Measurements from ENCODE around the gene RAC3.
A peak's percentile ranks its signal among the peaks of the same experiment; 100 is the strongest.

Gene RAC3

DNA sequence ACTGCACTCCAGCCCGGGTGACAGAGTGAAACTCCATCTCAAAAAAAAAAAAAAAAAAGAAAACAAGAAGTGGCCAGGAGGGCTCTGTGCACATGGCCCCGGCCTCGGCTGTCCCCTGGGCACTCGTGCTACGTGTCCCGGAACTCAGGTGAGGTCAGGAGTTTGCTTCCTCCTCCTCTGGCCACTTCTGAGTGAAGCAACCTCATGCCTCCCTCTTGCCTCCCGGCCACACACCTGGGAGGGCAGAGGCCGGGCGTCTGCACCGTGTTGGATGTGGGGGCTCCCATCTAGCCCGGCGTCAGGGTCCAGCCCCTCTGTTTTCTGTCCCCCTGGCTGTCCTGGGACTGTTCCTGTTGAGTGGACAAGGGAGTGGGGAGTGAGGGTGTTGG is 31.9 kb upstream of the RAC3 start:
- DNase-seq: no peak

DNA sequence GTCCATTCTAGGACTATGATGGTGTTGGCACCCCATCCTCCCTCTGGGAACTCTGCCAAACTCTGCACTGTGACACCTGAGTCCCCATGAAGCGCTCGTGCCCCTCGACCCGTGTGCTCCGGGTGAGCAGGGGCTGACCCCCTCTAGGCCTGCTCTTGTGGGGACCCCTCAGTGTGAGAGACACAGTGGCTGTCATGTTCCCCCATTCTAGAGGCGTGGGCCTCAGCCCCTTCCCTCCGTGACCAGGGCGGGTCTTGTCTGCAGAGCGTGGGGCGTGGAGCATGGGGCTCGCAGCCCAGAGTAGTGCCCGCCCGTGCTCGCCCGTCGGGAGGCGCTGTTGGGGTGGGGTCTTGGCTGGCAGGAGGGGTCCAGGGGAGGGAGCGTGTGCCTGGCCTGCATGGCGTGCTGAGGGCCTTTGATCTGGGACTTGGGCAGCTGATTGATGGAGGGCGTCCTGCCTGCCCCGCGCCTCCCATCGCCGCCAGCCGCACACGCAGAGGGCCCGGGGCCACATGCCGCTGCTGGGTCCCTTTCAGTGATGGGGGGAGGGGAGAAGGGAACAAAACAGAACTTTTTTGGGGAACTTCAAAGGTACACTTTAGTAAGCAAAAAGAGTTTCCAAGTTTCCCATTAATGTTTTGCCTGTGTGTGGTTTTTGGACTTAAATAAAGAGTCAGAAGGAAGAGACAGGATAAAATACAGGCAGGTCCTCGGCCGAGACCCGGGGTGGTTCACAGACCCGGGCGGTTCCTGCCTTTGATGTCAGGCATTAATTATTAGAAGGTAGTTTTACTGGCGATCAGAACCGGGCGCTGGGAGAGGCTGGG is 31.3 kb upstream of the RAC3 start:
- no peak for DNase-seq

DNA sequence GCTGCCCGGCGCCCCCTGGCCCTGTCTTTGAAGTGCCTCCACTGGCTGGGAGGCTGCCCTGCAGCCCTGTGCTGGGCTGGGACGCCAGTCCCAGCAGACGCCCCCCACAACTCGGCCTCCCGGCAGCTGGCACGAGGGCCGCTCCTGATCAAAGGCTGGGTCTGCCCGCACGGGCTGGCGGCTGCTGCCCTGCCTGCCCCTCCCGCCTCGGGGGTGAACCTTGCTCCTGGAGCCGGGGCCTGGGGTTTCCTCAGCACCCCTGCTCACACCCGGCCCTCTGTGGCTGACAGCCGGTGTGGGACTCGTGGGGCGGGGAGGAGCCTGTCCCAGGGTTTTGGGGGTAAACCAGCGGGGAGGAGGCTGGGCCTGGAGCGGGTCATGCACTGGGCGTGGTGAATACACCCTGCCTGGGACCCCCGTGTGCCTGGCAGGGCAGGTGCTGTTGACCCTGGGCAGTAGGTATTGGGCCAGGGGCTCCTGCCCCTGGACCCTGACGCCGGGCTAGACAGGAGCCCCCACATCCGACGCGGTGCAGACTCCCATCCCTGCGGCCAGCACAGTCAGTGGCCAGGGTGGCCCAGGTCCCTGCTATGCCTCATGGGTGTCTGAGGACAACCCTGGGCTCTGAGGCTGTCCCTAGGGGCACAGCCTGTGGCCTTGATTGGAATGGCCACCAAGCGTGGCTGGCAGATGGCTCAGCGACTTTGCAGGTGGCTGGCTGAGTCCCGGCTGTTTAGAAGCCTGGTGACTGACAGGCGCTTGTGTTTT is 30.5 kb upstream of the RAC3 start:
- no peak for DNase-seq

GRCh38 chr17:82001571-82002056 is 29.9 kb upstream of the RAC3 start:
- DNase-seq: no peak

- peak; percentile 98 for DNase-seq
Measured at GRCh38 chr17:82003411-82004381, 27.8 kb upstream of the RAC3 start.

DNA sequence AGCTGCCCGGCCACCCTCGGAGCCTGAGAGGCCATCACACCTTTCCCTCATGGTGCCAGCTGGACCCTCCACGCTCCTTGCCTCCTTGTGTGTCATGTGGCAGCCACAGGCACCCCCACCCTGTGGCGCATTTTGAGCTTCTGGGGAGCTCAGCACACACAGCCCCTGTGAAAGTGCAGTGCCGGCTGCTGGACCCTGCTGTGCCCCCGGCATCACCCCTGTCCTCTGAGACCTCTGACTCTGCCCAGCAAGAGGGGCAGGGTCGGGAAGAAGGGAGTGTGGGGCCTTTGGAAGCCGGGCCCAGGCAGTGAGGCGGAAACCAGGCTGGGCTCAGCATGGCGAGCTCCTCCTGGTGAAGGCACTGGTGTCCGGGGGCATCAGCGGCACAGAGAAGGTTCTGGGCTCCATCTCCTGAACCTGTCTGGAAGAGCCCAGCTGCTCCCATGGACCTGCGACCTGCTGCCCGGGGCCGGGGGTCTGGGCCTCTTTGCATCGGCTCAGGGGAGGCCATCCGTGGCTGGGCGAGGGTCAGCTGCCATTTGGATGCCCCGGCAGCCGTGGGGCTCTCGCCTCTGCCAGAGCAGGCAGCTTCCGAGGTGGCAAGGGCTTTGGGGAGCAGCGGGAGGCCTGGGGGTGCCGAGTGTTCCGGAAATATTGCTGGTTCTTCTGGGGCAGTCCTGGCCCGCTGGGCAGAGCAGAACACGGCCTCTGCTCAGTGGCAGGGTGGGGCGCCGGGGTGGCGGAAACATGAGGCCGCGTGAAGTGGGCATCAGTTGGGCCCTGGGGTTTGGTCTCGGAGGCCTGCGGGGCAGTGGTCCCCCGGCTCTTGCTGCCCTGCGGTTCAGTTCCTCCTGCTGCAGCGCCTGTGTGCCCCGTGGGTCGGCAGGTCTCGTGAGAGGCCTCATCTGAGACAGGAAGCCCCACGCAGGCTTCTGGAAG is 26.7 kb upstream of the RAC3 start:
- no peak for DNase-seq

- no peak for DNase-seq
Measured at GRCh38 chr17:82005701-82006348, 25.7 kb upstream of the RAC3 start.

- DNase-seq: peak; percentile 55
Measured at GRCh38 chr17:82006468-82007227, 24.8 kb upstream of the RAC3 start.

DNA sequence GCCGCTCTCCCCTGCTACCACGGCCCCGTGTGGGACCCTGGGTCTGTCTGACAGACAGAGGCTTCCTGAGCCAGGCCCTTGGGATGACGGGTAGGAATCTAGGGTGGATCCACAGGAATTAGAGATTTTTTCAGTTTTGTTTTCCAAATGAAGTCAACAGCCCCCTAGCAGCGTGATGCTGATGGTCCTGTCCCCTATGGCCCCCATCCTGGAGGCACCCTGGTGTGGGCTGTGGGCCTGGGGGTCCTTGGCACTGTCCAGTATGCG is 24.3 kb upstream of the RAC3 start:
- no peak for DNase-seq

- DNase-seq: no peak
Measured at GRCh38 chr17:82007495-82008257, 23.8 kb upstream of the RAC3 start.

DNA sequence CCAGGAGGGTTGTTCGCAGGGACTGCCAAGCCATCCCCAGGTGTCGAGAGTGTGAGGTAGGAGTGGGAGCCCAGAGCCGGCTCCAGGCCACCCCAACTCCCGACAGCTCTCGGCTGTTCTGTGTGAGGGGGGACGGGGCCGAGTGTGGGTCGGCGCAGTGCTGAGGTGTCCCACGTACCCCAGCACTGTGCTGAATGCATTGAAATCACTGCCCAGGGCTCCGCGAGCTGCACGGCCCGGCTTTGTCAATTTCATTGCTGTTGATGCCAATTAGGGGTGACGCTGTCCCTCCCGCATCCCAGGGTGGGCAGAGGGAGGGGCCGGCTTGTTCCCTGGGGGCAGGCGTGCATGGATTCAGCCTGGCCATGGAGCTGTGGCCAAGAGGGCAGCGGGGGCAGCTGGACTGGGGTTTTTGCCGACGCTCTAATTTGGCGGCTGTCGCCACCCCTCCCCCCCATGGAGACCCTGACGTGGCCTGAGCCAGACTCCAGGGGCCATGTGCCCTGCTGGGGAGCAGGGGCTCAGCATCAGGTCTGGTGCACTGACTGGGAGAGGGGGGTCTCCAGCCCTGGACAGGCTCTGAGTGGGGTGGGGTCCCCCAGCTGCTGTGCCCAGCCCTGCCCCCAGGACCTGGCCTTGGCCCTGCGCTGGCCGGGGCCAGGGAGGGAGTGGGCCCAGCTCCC is 23.1 kb upstream of the RAC3 start:
- no peak for DNase-seq

- no peak for DNase-seq
Measured at GRCh38 chr17:82008941-82009405, 22.5 kb upstream of the RAC3 start.

DNA sequence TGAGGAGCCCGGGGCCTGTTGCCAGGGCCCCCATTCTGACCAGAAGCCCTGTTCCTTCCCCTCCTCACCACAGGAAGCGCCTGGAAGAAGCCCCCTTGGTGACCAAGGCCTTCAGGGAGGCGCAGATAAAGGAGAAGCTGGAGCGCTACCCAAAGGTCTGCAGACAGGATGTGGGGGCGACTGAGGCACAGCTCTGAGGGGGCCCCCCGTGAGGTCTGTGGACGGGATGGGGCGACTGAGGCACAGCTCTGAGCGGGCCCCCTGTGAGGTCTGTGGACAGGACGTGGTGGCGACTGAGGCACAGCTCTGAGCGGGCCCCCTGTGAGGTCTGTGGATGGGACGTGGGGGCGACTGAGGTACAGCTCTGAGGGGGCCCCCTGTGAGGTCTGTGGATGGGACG is 22.1 kb upstream of the RAC3 start:
- DNase-seq: no peak

GRCh38 chr17:82010575-82011525 is 20.6 kb upstream of the RAC3 start:
- DNase-seq: no peak

GRCh38 chr17:82011617-82012187 is 19.8 kb upstream of the RAC3 start:
- DNase-seq: no peak

- no peak for DNase-seq
Measured at GRCh38 chr17:82012261-82012639, 19.2 kb upstream of the RAC3 start.

DNA sequence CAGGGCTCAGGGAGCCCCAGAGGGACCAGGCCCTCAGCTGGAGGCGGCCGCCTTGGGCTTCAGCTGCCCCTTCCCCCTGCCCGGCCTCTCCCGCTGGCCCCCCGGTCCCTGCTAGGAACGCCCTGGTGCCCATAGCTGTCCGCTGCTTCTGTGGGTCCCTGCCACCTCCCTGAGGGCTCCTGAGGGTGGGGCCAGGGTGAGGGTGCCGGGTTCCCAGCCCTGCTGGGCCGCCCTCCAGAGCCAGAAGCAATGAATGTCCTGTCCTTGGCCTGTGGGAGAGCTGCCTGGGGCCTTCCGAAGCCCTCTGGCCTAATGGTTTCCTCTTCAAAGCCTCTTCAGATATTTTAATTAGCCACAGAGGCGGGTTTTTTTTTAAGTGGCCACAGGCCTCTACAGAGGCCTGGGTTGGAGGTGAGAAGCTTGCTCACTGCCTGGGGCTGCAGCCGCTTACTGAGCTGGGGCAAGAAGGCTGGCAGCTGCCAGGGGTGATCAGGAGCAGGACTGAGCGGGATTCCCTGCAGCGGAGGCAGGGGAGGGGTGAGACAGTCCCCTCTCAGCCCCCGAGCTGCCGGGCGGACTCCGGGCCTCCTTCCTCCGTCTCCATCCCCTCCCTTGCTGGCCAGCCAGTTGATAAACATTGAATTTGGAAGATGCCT is 18.7 kb upstream of the RAC3 start:
- no peak for DNase-seq

Measured in fibroblast of skin of back (primary cell).